Left cardiac atrium (tissue), 4 donors: ENCODE data around the gene AKAP12. TPM values are rescaled to one million over a fixed set of nuclear protein-coding genes. Genes with fewer than 3 reads are reported as not detected.
"Not testable (repeated sequence)": the region's sequence is repeated elsewhere in the genome, so short reads cannot be mapped to it uniquely, and the experiment has no call there.

Experiments
- ATAC-seq, 2 donors: fragments of 200-7000 bp; cut with Tn5 transposase; one replicate each; pipeline ENCODE4 v1.9.1; 2020; ENCODE audit warnings: mild to moderate bottlenecking in 2 of 2, moderate library complexity in 2 of 2
- DNase-seq: peaks from one replicate; pipeline ENCODE4 v3.0.0-alpha.2; 2020
- intact Hi-C, 2 donors: fragments of 100-400 bp; cut with DNase I; formaldehyde crosslinking; loops; one replicate each; pipeline versions ENCODE4 v1.14.1 to v1.15.1; 2022 to 2023
- total RNA-seq, 2 donors: library from RNA; stranded (reverse); fragmentation: NEBNext Ultra II Directional; extraction: Animal tissue kit (Norgen Biotek cat#: 25700); gene quantifications; one replicate each; pipeline ENCODE4 v1.2.1, GENCODE V29; 2021
- donor health status: DM: no; HTN: yes; CAD: no.
- donor health status: DM: no; HTN: yes; CAD: no; lungs with severe emphysema.
- donor health status: DM: yes; HTN: yes; CAD: no.
- donor health status: Dilated cardiomyopathy.

The AKAP12 gene
- total RNA-seq, 2 donors from 2014 or later = 44.9 to 60.1 TPM

GRCh38 chr6:151300267-151300991 lies 60.7 kb downstream of the AKAP12 start:
- ATAC-seq (no peak), DNase-seq (no peak)
- intact Hi-C loops = no loop called here

GRCh38 chr6:151301547-151301946 lies 61.8 kb downstream of the AKAP12 start:
- ATAC-seq = no peak
- DNase-seq = no peak

GRCh38 chr6:151303231-151303630 lies 63.5 kb downstream of the AKAP12 start:
- no peak for DNase-seq

More at GRCh38 chr6:151301547-151301946, 61.8 kb downstream of the AKAP12 start:
- intact Hi-C loops = no loop called here

GRCh38 chr6:151306269-151306783 lies 66.6 kb downstream of the AKAP12 start:
- DNase-seq (no peak), ATAC-seq (no peak)
- intact Hi-C loops = no loop called here

More at GRCh38 chr6:151303231-151303630, 63.5 kb downstream of the AKAP12 start:
- no peak for ATAC-seq
- intact Hi-C loops = no loop called here

GRCh38 chr6:151307501-151307900 lies 67.7 kb downstream of the AKAP12 start:
- intact Hi-C loops = no loop called here
- DNase-seq = no peak
- no peak for ATAC-seq

GRCh38 chr6:151309619-151310018 lies 69.9 kb downstream of the AKAP12 start:
- DNase-seq (no peak), ATAC-seq (no peak)
- intact Hi-C loops = loop anchor here in 1 of 2 donors (10.0 kb wide), 1 partner anchor 45 kb away; no protein-coding TSS in a partner anchor

- ATAC-seq (peak in 1 of 2 donors; percentile 17), DNase-seq (no peak)
- intact Hi-C loops = loop anchor here in 1 of 2 donors (10.0 kb wide), 1 partner anchor 45 kb away; no protein-coding TSS in a partner anchor
These were observed 70.5 kb downstream of the AKAP12 start for GRCh38 chr6:151310279-151310678.

GRCh38 chr6:151310852-151311767 lies 71.3 kb downstream of the AKAP12 start:
- intact Hi-C loops = loop anchor here in 1 of 2 donors (10.0 kb wide), 1 partner anchor 46 kb away; no protein-coding TSS in a partner anchor
- no peak for DNase-seq
- ATAC-seq = peak in 1 of 2 donors; percentile 33

- DNase-seq (no peak), ATAC-seq (no peak)
- intact Hi-C loops = loop anchor here in 1 of 2 donors (10.0 kb wide), 1 partner anchor 48 kb away; no protein-coding TSS in a partner anchor
These were observed 73.3 kb downstream of the AKAP12 start for GRCh38 chr6:151313066-151313491.

- intact Hi-C loops = loop anchor here in 1 of 2 donors (10.0 kb wide), 1 partner anchor 51 kb away; no protein-coding TSS in a partner anchor
- not testable (repeated sequence) for ATAC-seq, DNase-seq
These were observed 75.9 kb downstream of the AKAP12 start for GRCh38 chr6:151315661-151316060.

GRCh38 chr6:151317103-151317994 lies 77.6 kb downstream of the AKAP12 start:
- ATAC-seq (peak in 1 of 2 donors; percentile 26), DNase-seq (no peak)
- intact Hi-C loops = loop anchor here in 1 of 2 donors (10.0 kb wide), 1 partner anchor 53 kb away; no protein-coding TSS in a partner anchor

- ATAC-seq (no peak), DNase-seq (no peak)
- intact Hi-C loops = loop anchor here in 1 of 2 donors (10.0 kb wide), 1 partner anchor 53 kb away; no protein-coding TSS in a partner anchor
These were observed 78.2 kb downstream of the AKAP12 start for GRCh38 chr6:151317995-151318365.

GRCh38 chr6:151320140-151320539 lies 80.4 kb downstream of the AKAP12 start:
- ATAC-seq (no peak), DNase-seq (no peak)
- intact Hi-C loops = loop anchor here in 1 of 2 donors (5.0 kb wide), 1 partner anchor 308 kb away; no protein-coding TSS in a partner anchor

- intact Hi-C loops = loop anchor here in 1 of 2 donors (5.0 kb wide), 1 partner anchor 309 kb away; no protein-coding TSS in a partner anchor
- no peak for ATAC-seq
- no peak for DNase-seq
These were observed 81.7 kb downstream of the AKAP12 start for GRCh38 chr6:151321438-151321837.

- no peak for DNase-seq
- intact Hi-C loops = loop anchor here in 1 of 2 donors (5.0 kb wide), 1 partner anchor 310 kb away; no protein-coding TSS in a partner anchor
- ATAC-seq = no peak
These were observed 82.8 kb downstream of the AKAP12 start for GRCh38 chr6:151322570-151322969.

- intact Hi-C loops = loop anchor here (1.0 to 5.0 kb wide), 3 partner anchors 310 to 431 kb away; no protein-coding TSS in a partner anchor
- peak; percentile 92 for ATAC-seq
- peak; percentile 83 for DNase-seq
These were observed 84.2 kb downstream of the AKAP12 start for GRCh38 chr6:151323791-151324487.

- DNase-seq = no peak
- intact Hi-C loops = loop anchor here (1.0 to 5.0 kb wide), 3 partner anchors 310 to 432 kb away; no protein-coding TSS in a partner anchor
- ATAC-seq = no peak
These were observed 84.7 kb downstream of the AKAP12 start for GRCh38 chr6:151324488-151324825.
